CD4-positive, alpha-beta T cell (primary cell): ENCODE measurements around the gene PCDHA12. TPM values are rescaled to one million over a fixed set of nuclear protein-coding genes. Genes with fewer than 3 reads are reported as not detected.

Experiments
- ATAC-seq: fragments of 200-7000 bp; cut with Tn5 transposase; one replicate; pipeline ENCODE4 v1.10.0; 2022; ENCODE audit warnings: mild to moderate bottlenecking; ENCODE audit not compliant: poor library complexity
- CTCF ChIA-PET: fragments of 350-600 bp; sonication (Branson Sonifier 250); formaldehyde crosslinking; loops from one replicate; lab custom pipeline; 2021; ENCODE audit warnings: antibody characterized with exemption, inconsistent platforms; lab: Charles Lee
- POLR2A ChIA-PET: fragments of 350-600 bp; sonication (Branson Sonifier 250); formaldehyde crosslinking; loops from one replicate; lab custom pipeline; 2021; ENCODE audit warnings: antibody characterized with exemption, inconsistent platforms; lab: Charles Lee
- DNase-seq, 14 experiments: peaks; one replicate each; pipeline ENCODE4 v3.0.0-alpha.2; 2013 to 2020; ENCODE audit warnings: mixed read lengths in 2 of 14
- H3K27ac ChIP-seq, 2 donors: one replicate each; pipeline versions ENCODE4 v1.5.1 to v1.7.0; 2013; ENCODE audit warnings: low read length in 2 of 2, low read depth in 1 of 2, mild to moderate bottlenecking in 1 of 2
- H3K27me3 ChIP-seq, 2 experiments: 1 replicate in 1 of 2; 2 replicates in 1 of 2; pipeline versions ENCODE4 v1.6.1 to v1.7.0; 2013; ENCODE audit warnings: low read length in 2 of 2, control low read depth in 1 of 2, mild to moderate bottlenecking in 1 of 2, moderate library complexity in 1 of 2; ENCODE audit not compliant: insufficient read depth in 2 of 2, control insufficient read depth in 1 of 2
- H3K36me3 ChIP-seq: one replicate; pipeline ENCODE4 v1.6.1; 2013; ENCODE audit warnings: low read length, control low read depth; ENCODE audit not compliant: insufficient read depth
- H3K4me1 ChIP-seq: one replicate; pipeline ENCODE4 v1.6.1; 2013; ENCODE audit warnings: low read length, control low read depth; ENCODE audit not compliant: insufficient read depth
- H3K4me3 ChIP-seq: one replicate; pipeline ENCODE4 v1.5.1; 2013; ENCODE audit warnings: mild to moderate bottlenecking, low read length, moderate library complexity
- H3K9me3 ChIP-seq, 2 experiments: 1 replicate in 1 of 2; 2 replicates in 1 of 2; pipeline versions ENCODE4 v1.6.1 to v1.7.0; 2013; ENCODE audit warnings: low read length in 2 of 2, mild to moderate bottlenecking in 2 of 2, control low read depth in 1 of 2, moderate library complexity in 1 of 2; ENCODE audit not compliant: control insufficient read depth in 1 of 2, insufficient read depth in 1 of 2
- H3K27ac Mint-ChIP-seq: one replicate; pipeline ENCODE4 v1.8.0; 2020; ENCODE audit warnings: mixed read lengths
- H3K27me3 Mint-ChIP-seq: one replicate; pipeline ENCODE4 v1.8.0; 2021; ENCODE audit warnings: mixed read lengths
- H3K36me3 Mint-ChIP-seq: one replicate; pipeline ENCODE4 v1.8.0; 2021; ENCODE audit warnings: low read depth, mixed read lengths
- H3K4me1 Mint-ChIP-seq: one replicate; pipeline ENCODE4 v1.8.0; 2021; ENCODE audit warnings: low read depth, mixed read lengths
- H3K4me3 Mint-ChIP-seq: one replicate; pipeline ENCODE4 v1.8.0; 2020; ENCODE audit warnings: mild to moderate bottlenecking, mixed read lengths
- H3K9me3 Mint-ChIP-seq: one replicate; pipeline ENCODE4 v1.8.0; 2020; ENCODE audit warnings: mixed read lengths
- intact Hi-C, 2 experiments: fragments of 100-400 bp; cut with DNase I in 1 of 2; cut with micrococcal nuclease in 1 of 2; formaldehyde crosslinking; loops; one replicate each; pipeline versions ENCODE4 v1.15.1 to v1.9.0; 2023 to 2025; cut with DNase I, micrococcal nuclease
- total RNA-seq, 174 experiments: library from RNA in 2 of 174; stranded (reverse) in 2 of 174; gene quantifications; one replicate each; pipeline ENCODE4 v1.2.3 and lab custom pipeline; 2021 to 2026
- TF ChIP-seq, protein P1 (sequence below): fragments of 200-600 bp; IDR thresholded peaks from one replicate; pipeline ENCODE4 v1.8.0; 2022; ENCODE audit warnings: antibody characterized with exemption, mild to moderate bottlenecking

Gene PCDHA12
- total RNA-seq, 2 experiments from 2014 or later: not detected

DNA sequence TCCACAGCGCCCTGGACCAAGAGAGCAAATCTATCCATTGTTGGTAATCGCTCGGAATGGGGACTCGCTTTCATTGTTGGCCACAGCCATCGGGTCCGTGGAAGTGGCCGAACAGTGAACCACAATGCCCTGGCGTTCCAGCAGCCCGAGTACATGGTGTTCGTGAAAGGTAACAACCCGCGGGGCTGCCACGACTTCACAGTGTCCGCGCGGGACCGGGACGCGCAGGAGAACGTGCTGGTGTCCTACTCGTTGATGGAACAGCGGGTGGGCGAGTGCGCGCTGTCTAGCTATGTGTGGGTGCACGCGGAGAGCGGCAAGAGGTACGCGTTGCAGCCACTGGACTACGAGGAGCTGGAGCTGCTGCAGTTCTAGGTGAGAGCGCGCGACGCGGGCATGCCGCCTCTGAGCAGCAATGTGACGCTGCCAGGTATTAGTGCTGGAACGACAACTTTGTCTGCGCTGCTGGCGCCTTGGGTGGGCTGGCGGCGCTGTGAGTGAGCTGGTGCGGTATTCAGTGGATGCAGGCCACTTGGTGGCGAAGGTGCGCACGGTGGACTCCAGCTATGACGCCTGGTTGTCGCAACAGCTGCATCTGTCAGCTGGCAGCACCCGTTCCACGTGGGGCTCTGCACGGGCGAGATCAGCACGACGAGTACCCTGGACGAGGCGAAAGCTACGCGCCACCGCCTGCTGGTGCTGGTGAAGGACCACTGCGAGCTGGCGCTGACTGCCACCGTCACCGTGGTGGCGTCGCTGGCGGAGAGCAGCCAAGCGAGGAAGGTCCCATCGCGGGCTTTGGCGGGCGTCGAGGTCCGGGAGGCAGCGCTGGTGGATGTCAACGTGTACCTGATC lies 12.4 kb upstream of the PCDHA12 start:
- no peak for DNase-seq
- no peaks in the 10 kb centered on the region for H3K36me3 Mint-ChIP-seq
- no peak for ATAC-seq
- H3K27me3 Mint-ChIP-seq: peaks cover 50% of the 10 kb centered on the region
- no peak overlapping the region for H3K4me3 Mint-ChIP-seq
- POLR2A ChIA-PET: no interaction called here
- peaks cover 4% of the 10 kb centered on the region for H3K9me3 Mint-ChIP-seq
- CTCF ChIA-PET: no interaction called here
- H3K36me3 ChIP-seq: no peaks in the 10 kb centered on the region
- TF ChIP-seq, protein P1, sequence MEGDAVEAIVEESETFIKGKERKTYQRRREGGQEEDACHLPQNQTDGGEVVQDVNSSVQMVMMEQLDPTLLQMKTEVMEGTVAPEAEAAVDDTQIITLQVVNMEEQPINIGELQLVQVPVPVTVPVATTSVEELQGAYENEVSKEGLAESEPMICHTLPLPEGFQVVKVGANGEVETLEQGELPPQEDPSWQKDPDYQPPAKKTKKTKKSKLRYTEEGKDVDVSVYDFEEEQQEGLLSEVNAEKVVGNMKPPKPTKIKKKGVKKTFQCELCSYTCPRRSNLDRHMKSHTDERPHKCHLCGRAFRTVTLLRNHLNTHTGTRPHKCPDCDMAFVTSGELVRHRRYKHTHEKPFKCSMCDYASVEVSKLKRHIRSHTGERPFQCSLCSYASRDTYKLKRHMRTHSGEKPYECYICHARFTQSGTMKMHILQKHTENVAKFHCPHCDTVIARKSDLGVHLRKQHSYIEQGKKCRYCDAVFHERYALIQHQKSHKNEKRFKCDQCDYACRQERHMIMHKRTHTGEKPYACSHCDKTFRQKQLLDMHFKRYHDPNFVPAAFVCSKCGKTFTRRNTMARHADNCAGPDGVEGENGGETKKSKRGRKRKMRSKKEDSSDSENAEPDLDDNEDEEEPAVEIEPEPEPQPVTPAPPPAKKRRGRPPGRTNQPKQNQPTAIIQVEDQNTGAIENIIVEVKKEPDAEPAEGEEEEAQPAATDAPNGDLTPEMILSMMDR: no peak
- H3K4me1 Mint-ChIP-seq: no peaks in the 10 kb centered on the region
- no peak overlapping the region for H3K27ac ChIP-seq
- intact Hi-C loops: no loop called here
- no peak overlapping the region for H3K4me3 ChIP-seq
- H3K4me1 ChIP-seq: no peaks in the 10 kb centered on the region
- H3K9me3 ChIP-seq: peaks cover 13 to 34% of the 10 kb centered on the region in 2 experiments
- H3K27me3 ChIP-seq: peaks cover 4 to 7% of the 10 kb centered on the region in 2 experiments
- H3K27ac Mint-ChIP-seq: no peak overlapping the region

DNA sequence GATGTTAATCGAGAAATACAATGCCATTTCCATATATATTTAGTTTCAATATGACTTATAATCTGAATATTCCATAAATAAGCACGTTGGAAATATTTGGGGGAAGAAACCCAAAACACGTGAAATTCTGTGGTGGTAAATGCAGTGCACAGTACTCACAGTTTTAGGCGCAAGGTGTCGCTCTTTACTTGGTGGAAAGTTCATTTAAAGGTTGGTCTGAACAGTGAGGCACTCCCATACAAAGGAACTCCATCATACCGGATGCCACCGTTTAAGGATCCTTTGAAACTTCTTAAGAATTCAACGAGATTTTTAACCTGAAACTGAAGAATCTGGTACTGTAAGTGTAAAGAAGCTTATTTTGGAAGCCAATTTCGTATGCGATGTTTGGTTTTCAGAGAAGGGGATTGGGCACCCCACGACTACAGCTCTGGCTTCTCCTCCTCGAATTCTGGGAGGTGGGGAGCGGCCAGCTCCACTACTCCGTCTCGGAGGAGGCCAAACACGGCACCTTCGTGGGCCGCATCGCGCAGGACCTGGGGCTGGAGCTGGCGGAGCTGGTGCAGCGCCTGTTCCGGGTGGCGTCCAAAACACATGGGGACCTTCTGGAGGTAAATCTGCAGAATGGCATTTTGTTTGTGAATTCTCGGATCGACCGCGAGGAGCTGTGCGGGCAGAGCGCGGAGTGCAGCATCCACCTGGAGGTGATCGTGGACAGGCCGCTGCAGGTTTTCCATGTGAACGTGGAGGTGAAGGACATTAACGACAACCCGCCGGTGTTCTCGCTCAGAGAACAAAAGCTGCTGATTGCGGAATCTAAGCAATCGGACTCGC lies 6.2 kb upstream of the PCDHA12 start, which contains the start of gene PCDHA11:
PCDHA11 (plus strand) TSS at position 237 of the 834 bp plus-strand sequence; CDS start at position 384, 147 bp downstream.
- intact Hi-C loops: no loop called here
- no peaks in the 10 kb centered on the region for H3K36me3 Mint-ChIP-seq
- H3K4me3 Mint-ChIP-seq: no peak within 1 kb of the TSS
- no peaks in the 10 kb centered on the region for H3K4me1 Mint-ChIP-seq
- DNase-seq (no peak), ATAC-seq (no peak)
- TF ChIP-seq, protein P1: no peak
- ChIA-PET CTCF (no interaction called here), POLR2A (no interaction called here)
- peaks cover 5% of the 10 kb centered on the region for H3K9me3 Mint-ChIP-seq
- peaks cover 48% of the 10 kb centered on the region for H3K27me3 Mint-ChIP-seq
- no peak within 1 kb of the TSS for H3K27ac Mint-ChIP-seq
- Histone ChIP-seq H3K4me3 (no peak within 1 kb of the TSS), H3K27ac (no peak within 1 kb of the TSS), H3K9me3 (peaks cover 10 to 21% of the 10 kb centered on the region in 2 experiments), H3K36me3 (no peaks in the 10 kb centered on the region), H3K27me3 (peaks cover 13 to 23% of the 10 kb centered on the region in 2 experiments), H3K4me1 (no peaks in the 10 kb centered on the region)

DNA sequence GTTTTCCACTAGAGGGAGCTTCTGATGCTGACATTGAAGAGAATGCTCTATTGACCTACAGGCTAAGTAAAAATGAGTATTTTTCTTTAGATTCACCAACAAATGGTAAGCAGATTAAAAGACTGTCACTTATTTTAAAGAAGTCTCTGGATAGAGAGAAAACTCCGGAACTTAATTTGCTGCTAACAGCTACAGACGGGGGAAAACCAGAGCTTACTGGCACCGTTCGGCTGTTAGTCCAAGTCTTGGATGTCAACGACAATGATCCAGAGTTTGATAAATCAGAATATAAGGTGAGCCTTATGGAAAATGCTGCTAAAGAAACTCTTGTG lies 5.6 kb upstream of the PCDHA12 start:
- ChIA-PET POLR2A (no interaction called here), CTCF (no interaction called here)
- Histone ChIP-seq H3K4me1 (no peaks in the 10 kb centered on the region), H3K9me3 (peaks cover 10 to 21% of the 10 kb centered on the region in 2 experiments), H3K27ac (no peak overlapping the region), H3K4me3 (no peak overlapping the region), H3K36me3 (no peaks in the 10 kb centered on the region), H3K27me3 (peaks cover 13 to 26% of the 10 kb centered on the region in 2 experiments)
- TF ChIP-seq, protein P1: no peak
- no peak for ATAC-seq
- Mint-ChIP-seq H3K36me3 (no peaks in the 10 kb centered on the region), H3K9me3 (peaks cover 10% of the 10 kb centered on the region), H3K4me3 (no peak overlapping the region), H3K27me3 (peaks cover 50% of the 10 kb centered on the region), H3K4me1 (no peaks in the 10 kb centered on the region), H3K27ac (no peak overlapping the region)
- intact Hi-C loops: no loop called here
- no peak for DNase-seq
